Esophagus squamous epithelium (tissue), 4 donors: ENCODE data around the gene GPR83.

Experiments
- CTCF ChIP-seq, 6 experiments: fragments of 450-650 bp in 4 of 6; fragments of 200-600 bp in 2 of 6; sonication (generic) in 2 of 6; IDR thresholded peaks; one replicate each; pipeline ENCODE4 v1.5.1; 2016 to 2019; ENCODE audit warnings: antibody characterized with exemption in 6 of 6, mild to moderate bottlenecking in 4 of 6, moderate library complexity in 4 of 6
- POLR2A ChIP-seq, 4 donors: fragments of 450-650 bp; IDR thresholded peaks; one replicate each; pipeline ENCODE4 v1.6.1; 2017; ENCODE audit warnings: antibody characterized with exemption in 4 of 4, mild to moderate bottlenecking in 4 of 4, moderate library complexity in 3 of 4

GRCh38 chr11:94342250-94342649 is 59.0 kb downstream of the GPR83 start:
- TF ChIP-seq CTCF (IDR thresholded peaks at IDR 0.05) (no peak), POLR2A (IDR thresholded peaks at IDR 0.05) (no peak)
